ENCODE measurements around the gene BMPER. TPM values are rescaled to one million over a fixed set of nuclear protein-coding genes. Genes with fewer than 3 reads are reported as not detected.

The BMPER gene
- total RNA-seq, 4 donors from 2014 or later = 0.27 to 0.53 (median 0.34) TPM

GRCh38 chr7:34136698-34137097 lies 231.4 kb downstream of the BMPER start:
- TF ChIP-seq CTCF (IDR thresholded peaks at IDR 0.05) = no peak
- TF ChIP-seq POLR2A (IDR thresholded peaks at IDR 0.05) = no peak
- WGBS, 2 donors = 73 to 78% methylated on average over 5 of the region's 5 CpGs
- intact Hi-C loops (cut with DNase I; ENCODE audit: low total_unique reads) = no loop called here

DNA sequence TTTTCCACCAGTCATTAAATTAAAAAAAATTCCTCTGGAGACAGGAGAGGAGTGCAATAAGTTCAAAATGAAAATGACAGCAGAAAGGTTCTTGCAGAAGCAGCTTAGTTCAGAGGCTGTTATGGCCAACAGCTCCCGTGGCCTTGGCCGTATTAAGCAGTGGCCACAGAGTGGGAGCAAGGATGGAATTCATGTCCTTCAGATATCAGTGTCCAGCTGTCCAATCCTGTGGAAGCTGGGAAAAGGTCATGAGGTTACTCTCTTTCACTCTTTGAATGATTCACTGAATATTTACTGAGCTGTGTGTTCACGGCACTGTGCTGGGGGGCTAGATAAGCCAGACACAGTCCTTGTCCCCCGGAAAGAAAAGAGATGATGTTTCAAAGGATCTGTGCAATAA lies 231.8 kb downstream of the BMPER start:
- no peak for DNase-seq (ENCODE audit: low spot score in 2 of 2)
- no peak for TF ChIP-seq POLR2A (IDR thresholded peaks at IDR 0.05)
- TF ChIP-seq CTCF (IDR thresholded peaks at IDR 0.05) = no peak
- H3K4me3 ChIP-seq (ENCODE audit: low read depth, poor library complexity, severe bottlenecking) = no peak overlapping the region
- 71 to 89% methylated on average over 4 of the region's 4 CpGs for WGBS, 2 donors
- intact Hi-C loops (cut with DNase I; ENCODE audit: low total_unique reads) = no loop called here

More at GRCh38 chr7:34136698-34137097, 231.4 kb downstream of the BMPER start:
- no peak for DNase-seq (ENCODE audit: low spot score in 2 of 2)
- no peak overlapping the region for H3K4me3 ChIP-seq (ENCODE audit: low read depth, poor library complexity, severe bottlenecking)

DNA sequence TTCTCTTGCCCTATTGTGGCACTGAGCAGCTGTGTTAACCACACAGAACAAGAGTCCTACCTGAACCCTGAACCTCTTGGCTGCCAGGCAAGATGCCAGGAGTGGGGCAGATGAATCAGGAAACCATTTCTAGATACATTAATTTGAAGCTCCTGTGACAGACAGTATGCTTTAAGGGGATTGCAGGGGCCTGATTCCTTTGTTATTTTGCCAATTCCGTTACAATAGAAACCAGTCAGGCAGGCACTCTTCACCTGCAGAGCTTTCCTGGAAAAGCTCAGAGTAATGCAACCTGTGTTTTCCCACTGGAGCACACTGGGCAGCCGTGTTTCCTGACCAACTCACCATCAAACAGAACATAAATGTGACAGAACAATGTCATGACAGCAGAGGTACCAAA lies 233.1 kb downstream of the BMPER start:
- no peak for DNase-seq (ENCODE audit: low spot score in 2 of 2)
- TF ChIP-seq POLR2A (IDR thresholded peaks at IDR 0.05) = no peak
- TF ChIP-seq CTCF (IDR thresholded peaks at IDR 0.05) = no peak
- intact Hi-C loops (cut with DNase I; ENCODE audit: low total_unique reads) = no loop called here
- no peak overlapping the region for H3K4me3 ChIP-seq (ENCODE audit: low read depth, poor library complexity, severe bottlenecking)
- 53 to 82% methylated on average over 2 of the region's 2 CpGs for WGBS, 2 donors

DNA sequence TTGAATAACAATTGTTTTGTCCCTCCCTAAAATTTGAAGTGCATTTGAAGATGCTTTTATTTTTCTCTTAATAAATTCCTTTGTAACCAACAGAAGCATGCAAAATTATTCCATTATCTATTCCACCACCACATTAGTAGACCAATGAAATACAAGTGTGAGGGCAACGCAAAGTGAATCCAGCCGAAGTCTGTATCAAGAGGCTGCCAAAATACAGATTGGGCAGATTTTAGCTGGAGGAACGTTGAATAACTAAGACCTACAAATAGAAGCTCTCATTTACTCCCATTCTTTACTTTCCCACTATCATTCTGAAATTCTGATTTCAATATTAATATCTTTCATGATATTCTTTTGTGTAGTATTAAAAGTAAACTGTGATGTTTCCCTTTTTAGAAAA lies 233.7 kb downstream of the BMPER start:
- whole genome bisulfite sequencing, 2 donors = 86 to 87% methylated on average over 3 of the region's 3 CpGs
- intact Hi-C loops (cut with DNase I; ENCODE audit: low total_unique reads) = no loop called here
- no peak overlapping the region for H3K4me3 ChIP-seq (ENCODE audit: low read depth, poor library complexity, severe bottlenecking)
- DNase-seq (ENCODE audit: low spot score in 2 of 2) = no peak
- TF ChIP-seq POLR2A (IDR thresholded peaks at IDR 0.05) (no peak), CTCF (IDR thresholded peaks at IDR 0.05) (no peak)

DNA sequence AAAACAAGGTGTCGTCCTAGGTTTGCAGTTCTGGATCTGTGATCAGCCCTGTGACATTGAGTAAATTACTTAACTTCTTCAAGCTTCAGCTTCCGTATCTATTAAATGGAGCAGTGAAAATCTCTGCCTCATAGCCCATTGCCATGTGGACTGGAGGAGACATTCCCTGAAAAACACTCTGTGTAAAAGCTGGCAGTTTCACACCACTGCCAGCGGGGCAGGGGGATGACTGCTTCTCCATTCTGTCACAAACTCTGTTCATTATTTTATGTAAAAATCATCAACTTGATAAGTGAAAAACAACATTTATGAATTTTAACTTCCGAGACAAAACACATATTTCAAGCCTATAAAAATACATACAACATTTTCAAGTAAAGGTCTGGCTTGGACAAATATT lies 234.7 kb downstream of the BMPER start:
- intact Hi-C loops (cut with DNase I; ENCODE audit: low total_unique reads) = no loop called here
- WGBS, 2 donors = 89 to 94% methylated on average over 4 of the region's 4 CpGs
- H3K4me3 ChIP-seq (ENCODE audit: low read depth, poor library complexity, severe bottlenecking) = no peak overlapping the region
- TF ChIP-seq CTCF (IDR thresholded peaks at IDR 0.05) (no peak), POLR2A (IDR thresholded peaks at IDR 0.05) (no peak)
- no peak for DNase-seq (ENCODE audit: low spot score in 2 of 2)

GRCh38 chr7:34143402-34143801 lies 238.1 kb downstream of the BMPER start:
- intact Hi-C loops (cut with DNase I; ENCODE audit: low total_unique reads) = no loop called here
- no peak for DNase-seq (ENCODE audit: low spot score in 2 of 2)
- WGBS, 2 donors = 41 to 51% methylated on average over 2 of the region's 2 CpGs
- no peak for TF ChIP-seq POLR2A (IDR thresholded peaks at IDR 0.05)
- no peak for TF ChIP-seq CTCF (IDR thresholded peaks at IDR 0.05)
- H3K4me3 ChIP-seq (ENCODE audit: low read depth, poor library complexity, severe bottlenecking) = no peak overlapping the region

All from lower leg skin (tissue), 4 donors.